Activated T-cell treated with anti-CD3 and anti-CD28 coated beads for 4 hours (primary cell): Measurements from ENCODE around the gene ACE.

Experiments
- DNase-seq: peaks from one replicate; pipeline ENCODE4 v3.0.0-alpha.2; 2020

Gene ACE

GRCh38 chr17:63517825-63518534 is 41.1 kb downstream of the ACE start:
- no peak for DNase-seq

- no peak for DNase-seq
Measured at GRCh38 chr17:63519116-63519881, 42.4 kb downstream of the ACE start.

- DNase-seq, result no peak
Measured at GRCh38 chr17:63519972-63520882, 43.4 kb downstream of the ACE start.

- DNase-seq, result no peak
Measured at GRCh38 chr17:63523253-63523855, 46.5 kb downstream of the ACE start, which contains the start of gene KCNH6. KCNH6 (plus strand) TSS chr17:63523358; CDS start chr17:63523414, 56 bp downstream.

- DNase-seq, result no peak
Measured at GRCh38 chr17:63524051-63524450, 47.2 kb downstream of the ACE start.

GRCh38 chr17:63525190-63525946 is 48.5 kb downstream of the ACE start:
- DNase-seq, result no peak

GRCh38 chr17:63526861-63527260 is 50.0 kb downstream of the ACE start:
- no peak for DNase-seq

GRCh38 chr17:63528183-63528582 is 51.3 kb downstream of the ACE start:
- no peak for DNase-seq

GRCh38 chr17:63529711-63530556 is 53.1 kb downstream of the ACE start:
- no peak for DNase-seq

GRCh38 chr17:63530557-63531021 is 53.7 kb downstream of the ACE start:
- DNase-seq, result no peak

GRCh38 chr17:63531022-63531965 is 54.4 kb downstream of the ACE start:
- no peak for DNase-seq

GRCh38 chr17:63533433-63534077 is 56.7 kb downstream of the ACE start:
- no peak for DNase-seq

GRCh38 chr17:63534078-63534570 is 57.3 kb downstream of the ACE start:
- DNase-seq, result no peak

- no peak for DNase-seq
Measured at GRCh38 chr17:63534816-63535455, 58.1 kb downstream of the ACE start.

GRCh38 chr17:63535640-63536039 is 58.8 kb downstream of the ACE start:
- DNase-seq, result no peak

GRCh38 chr17:63537001-63537400 is 60.1 kb downstream of the ACE start:
- DNase-seq, result no peak

GRCh38 chr17:63537991-63538692 is 61.3 kb downstream of the ACE start:
- no peak for DNase-seq
